GM18909 (cell line): ENCODE data around the gene KCNQ1.

Experiments used
- ATAC-seq: cut with Tn5 transposase; IDR thresholded peaks from one replicate; pipeline ENCODE4 v1.9.1; 2021; ENCODE audit warnings: mild to moderate bottlenecking; ENCODE audit not compliant: unreplicated experiment, poor library complexity

KCNQ1 gene

DNA sequence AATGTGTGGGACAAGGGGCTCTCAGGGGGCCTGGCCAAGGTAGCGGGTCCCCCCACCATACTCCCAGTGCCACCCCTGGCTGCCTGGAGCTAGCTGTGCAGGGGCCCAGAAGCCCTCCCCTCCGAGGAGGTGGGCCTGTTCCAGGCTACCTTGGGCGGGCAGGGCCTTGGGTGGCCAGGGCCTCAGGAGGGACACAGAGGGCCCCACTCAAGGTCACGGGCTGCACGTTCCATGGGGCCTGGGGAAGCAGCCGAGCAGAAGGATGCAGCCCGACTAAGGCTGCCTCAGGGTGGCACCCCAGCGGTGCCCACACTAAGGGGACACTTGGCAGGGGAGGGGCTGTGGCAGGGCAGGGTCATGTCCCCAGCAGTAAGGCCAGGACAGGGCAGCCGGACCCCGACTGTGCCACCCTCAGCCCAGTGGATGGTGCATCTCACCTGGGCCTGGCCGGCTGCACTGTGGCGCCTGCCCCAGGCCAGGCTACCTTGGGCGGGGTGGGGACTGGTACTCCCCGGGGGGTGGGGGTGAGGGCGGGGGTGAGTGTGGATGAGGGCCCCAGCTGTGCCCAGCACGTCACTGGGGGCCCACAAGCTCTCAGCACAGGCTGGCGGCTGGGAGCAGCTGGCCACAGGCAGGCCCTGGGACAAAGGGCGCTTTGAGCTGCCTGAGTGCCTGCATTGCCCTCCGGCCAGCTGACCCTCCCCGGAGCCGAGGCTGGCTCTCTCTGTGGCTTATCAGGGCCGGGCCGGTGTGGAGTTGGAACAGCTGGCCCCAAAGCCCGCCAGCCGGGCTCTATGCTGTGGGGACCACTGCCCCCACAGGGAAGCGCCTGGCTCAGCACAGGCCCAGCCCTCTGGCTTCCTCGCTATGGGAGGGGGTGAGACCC, 117.1 kb downstream of the KCNQ1 start:
- ATAC-seq, result no peak

DNA sequence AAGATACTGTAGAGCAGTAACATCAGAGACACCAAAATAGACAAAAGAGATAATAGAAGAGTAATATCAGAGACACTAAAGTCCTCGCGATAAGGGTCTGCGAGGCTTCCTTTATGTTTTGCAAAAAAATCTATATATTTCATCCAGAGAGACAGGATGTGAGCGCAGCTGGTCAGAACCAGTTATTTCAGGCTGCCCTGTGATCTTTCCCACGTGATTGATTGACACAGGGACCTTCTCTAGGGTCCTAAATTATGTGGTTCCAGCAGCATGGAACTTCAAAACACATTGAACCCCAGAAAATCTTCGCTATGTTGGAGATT, 118.0 kb downstream of the KCNQ1 start:
- ATAC-seq, result no peak

DNA sequence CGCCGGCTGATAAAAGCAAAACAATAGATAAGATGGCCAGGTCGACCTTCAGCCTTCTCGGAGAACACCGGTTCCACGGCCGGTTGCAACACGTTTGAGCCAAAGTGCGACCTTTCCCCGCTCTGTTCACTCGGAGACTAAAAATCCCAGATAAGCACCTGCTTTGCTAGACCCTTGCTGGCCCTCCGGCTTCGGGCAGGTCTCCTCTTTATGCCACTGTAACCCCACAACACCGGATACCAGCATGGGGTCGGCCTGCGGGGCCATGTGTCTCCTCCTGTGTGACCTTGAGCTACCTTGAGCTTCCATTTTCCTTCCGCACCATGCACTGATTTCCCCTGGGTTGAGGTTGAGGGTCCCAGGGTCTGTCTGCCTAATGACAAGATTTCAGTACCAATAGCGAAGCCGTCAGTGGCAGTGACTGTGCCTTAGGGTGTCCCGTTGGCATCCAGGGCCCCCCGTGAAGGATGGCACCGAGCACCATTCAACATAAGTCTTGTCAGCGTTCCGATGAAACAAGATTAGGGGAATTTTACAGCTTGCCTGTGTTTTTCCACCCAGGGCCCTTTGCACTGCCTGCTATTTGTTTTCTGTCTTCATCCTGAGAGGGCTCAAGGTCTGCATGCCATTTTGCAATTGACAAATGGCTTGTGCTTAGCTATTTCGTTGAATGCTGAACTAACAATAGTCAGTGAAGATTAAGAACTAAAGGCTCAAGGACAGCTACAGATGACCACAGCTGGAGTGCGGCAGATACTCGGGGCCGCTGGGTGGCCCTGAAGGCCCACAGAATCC, 118.6 kb downstream of the KCNQ1 start:
- no peak for ATAC-seq

DNA sequence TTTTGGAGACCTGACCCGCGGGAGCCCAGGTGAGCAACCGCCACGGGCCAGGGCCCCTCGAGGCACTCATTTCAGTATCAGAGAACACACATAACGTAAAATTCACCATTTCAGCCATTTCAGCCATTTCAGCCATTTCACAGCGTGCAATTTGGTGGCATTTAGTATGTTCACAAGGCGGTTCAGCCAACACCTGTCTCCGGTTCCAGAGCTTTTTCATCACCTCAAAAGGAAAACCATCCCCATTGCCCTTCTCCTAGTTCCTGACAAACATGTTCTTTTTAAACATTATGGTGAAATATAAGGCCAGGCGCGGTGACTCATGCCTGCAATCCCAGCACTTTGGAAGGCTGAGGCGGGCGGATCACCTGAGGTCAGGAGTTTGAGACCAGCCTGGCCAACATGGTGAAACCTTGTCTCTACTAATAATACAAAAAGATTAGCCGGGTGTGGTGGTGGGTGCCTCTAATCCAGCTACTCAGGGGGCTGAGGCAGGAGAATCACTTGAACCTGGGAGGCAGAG, 119.3 kb downstream of the KCNQ1 start:
- ATAC-seq, result no peak

DNA sequence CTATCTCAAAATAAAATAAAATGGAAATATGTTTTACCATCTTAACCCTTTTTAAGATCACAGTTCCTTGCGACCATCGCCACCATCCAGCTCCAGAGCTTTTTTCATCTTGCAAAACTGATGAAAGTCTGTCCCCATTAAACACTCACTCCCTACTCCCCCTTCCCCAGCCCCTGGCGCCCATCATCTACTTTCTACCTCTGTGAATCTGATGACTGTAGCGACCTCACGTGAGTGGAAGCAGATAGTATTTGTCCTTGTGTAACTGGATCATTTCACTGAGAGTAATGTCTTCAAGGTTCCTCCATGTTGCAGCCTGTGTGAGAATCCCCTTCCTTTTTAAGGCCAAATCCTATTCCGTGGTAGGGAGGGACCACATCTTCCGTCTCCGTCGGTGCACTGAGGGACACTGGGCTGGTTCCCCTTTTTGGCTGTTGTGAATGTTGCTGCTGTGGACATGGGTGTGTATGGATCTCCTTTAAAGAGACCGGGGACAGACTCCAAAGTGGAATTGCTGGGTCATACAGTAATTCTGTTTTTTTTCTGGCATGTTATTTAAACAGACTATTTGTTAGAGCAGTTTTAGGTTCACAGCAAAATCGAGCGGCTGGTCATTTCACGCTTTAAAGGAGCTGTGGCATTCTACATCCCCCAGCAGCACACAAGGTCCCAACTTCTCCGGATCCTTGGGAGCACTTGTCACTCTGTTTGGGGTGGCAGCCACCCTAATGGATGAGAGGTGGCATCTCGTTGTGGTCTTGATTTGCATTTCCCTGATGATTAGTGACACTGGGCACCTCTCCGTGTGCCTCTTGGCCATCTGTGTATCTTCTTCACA, 120.0 kb downstream of the KCNQ1 start:
- ATAC-seq, result no peak

DNA sequence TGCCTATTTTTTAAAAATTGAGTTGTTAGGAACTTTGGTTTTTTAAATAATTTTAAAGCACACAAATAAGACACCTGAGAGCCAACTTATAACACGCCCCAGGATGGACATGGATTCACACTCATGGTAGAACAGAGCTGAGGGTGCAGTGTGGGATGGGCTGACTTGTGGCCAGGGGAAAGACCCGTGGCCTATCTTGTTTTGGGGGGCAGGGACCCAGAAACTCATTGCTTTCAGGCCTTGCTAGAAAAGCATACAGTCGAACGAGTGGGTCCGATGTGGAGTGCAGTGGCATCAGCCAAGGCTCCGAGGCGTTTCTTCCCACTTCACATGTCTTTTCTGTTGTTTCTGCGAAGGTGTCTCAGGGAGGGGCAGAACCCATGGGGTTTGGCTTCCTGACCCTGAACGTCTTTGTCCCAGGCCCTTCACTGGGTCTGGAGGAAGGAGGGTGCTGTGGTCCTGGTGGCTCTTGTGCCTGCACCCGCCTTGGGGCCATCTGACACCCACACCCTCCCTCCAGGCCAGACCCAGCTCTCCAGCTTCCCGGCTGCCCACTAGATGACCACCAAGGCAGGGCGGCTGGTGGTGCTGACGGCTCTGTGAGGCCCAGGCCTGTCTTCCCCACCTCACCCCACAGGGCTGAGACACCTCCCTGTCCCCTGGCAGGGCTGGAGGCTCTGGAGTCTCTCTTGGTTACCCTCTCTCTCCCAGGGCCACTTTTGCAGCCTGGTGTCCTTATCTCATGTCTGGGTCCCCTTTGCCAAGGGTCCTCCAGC, 120.8 kb downstream of the KCNQ1 start:
- ATAC-seq, result no peak

DNA sequence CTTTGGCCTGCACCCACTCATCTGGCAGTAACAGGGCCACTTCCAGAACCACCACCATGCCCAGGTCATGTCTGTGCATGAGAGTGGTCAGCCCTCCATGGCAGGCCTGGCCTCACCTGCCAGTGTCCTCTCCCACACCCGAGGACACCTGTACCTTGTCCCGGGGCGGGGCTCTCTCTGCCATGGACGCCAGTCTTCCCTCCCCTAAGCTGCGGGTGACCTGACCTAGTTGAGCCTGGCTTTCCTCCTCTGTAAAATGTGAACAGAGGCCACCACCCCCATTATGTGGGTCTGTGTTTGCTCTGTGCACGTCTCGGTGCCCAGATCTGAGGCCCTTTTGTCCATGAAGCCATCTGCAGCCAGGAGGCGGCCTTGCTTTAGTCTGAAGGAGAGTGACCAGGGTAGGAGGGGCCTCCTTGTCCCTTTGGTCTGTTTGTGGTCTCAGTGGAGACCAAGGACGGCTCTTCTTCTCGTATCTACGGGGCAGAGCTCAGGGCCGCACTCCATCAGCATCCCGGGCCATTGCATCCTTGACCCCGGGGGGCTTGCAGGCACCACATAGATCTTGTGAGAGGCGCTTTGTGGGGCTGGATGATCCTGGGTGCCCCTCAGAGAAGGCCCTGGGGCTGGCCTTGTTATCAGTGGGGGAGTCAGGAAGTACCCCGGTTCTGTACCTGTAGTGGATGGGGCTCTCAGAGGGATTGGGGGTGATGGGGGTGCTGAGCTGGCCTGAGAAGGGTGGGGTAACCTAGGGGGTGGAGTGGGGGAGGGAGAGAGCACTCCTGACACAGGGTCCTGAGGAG, 121.6 kb downstream of the KCNQ1 start:
- ATAC-seq, result no peak

DNA sequence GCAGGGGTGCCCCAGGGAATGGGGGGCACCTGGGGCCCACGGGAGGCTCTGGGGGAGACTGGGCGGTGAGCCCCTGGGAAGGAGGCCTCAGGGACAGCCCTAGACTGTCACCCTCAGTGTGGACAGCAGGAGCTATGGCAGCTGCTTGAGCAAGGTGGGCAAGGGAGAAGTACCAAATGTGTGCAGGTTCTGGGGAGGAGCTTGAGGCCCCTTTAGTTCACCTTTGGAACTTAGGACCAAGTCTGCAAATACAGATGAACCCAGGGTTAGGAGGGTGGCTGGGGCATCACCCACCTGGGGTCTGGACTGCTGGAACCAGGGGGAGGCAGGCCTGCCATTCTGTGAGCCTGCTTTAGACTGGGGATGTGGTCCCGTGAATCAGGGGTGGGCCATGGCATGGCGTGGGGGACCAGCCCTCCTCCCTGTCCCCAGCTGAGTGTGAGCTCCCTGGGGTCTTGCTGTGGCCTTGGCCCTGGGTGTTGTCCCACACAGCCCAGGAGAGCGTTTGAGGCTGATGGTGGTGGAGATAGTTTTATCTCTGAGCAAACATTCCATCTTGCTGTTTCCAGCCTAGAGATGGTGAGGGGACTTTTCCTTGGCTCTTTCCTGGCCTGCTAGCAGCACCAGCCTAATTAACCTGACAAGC, 122.3 kb downstream of the KCNQ1 start:
- ATAC-seq, result no peak

DNA sequence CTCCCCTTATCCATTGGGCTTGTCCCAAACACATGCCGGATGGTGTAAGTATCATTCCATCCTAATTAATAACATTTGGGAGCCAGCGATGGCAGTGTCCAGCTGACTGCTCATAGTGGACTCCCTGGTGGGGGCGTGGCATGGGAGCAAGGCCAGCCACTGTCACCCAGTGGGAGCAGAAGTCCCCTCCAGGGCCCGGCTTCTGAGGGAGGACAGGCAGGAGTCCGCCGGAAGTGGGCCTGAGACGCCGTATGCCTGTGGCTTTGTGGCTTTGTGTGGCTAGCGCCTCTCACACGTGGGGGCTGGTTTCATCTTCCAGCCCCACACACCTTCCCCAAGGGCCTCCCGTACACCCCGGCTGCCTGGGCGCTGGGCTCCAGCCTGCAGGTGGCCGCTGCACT, 124.5 kb downstream of the KCNQ1 start:
- no peak for ATAC-seq

DNA sequence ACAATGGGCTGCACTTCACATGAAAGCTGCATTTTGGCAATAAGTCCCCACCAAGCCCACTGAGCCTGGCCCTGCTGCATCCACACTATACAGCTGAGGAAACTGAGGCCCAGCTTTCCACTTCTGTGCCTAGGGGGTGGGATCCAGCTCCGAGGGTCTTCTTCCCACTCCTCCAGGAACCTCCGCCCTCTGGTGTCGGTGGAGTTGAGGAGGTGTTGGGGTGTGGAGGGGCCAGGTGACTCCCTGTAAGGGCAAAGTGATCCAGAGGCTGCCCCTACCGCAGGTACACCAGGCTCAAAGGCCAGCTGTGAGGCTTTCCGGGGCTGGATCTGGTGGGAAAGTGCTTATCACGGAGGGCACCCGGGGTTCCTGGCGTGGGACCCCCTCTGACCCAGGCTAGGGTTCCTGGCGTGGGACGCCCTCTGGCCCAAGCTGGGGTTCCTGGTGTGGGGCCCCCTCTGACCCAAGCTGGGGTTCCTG, 125.0 kb downstream of the KCNQ1 start:
- no peak for ATAC-seq

DNA sequence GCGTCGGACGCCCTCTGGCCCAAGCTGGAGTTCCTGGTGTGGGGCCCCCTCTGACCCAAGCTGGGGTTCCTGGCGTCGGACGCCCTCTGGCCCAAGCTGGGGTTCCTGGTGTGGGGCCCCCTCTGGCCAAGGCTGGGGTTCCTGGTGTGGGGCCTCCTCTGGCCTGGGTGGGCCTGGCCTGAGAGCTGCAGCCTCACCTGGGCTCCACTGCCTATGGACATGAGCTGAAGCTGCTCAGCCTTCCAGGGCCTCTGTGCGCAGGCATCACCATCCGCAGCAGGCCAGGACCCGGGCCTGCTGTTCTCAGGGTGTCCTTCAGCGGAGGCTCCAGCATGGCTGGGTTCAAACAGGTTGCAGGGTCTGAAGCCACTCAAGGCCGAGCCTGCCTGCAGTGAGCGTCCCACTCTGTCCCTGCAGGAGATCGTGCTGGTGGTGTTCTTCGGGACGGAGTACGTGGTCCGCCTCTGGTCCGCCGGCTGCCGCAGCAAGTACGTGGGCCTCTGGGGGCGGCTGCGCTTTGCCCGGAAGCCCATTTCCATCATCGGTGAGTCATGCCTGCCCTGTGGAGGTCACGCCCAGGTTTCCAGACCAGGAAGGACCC, 125.5 kb downstream of the KCNQ1 start:
- ATAC-seq, result no peak

DNA sequence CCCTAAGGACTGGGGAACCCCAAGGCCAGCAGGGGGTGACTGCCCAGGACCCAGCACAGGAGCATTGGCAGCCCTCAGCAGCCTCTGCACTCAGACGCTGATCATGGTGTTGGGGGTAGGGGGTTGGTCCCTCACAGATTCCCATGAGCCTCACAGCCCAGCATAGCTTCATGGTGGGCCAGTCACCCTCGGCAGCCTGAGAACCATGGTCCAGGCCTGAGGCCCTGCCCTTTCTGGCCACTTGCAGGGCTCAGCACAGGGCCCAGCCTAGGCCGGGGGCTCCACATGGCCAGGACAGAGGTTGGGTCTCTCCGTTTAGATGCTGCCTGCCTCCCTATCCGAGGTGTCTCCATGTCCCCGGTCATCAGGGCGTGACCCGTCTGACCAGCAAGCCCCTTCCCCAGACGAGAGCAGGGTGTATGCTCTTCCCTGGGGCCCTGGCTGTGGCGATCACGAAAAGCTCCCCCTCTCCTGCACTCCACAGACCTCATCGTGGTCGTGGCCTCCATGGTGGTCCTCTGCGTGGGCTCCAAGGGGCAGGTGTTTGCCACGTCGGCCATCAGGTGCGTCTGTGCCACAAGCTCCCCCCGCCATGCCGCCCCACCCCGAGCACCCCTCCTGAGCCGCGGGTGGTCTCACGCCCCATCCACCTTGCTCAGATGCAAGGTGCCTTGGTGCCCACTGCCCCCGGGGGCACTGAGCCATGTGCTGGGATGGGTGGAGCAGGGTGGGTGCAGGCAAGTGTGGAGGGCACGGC, 126.2 kb downstream of the KCNQ1 start:
- no peak for ATAC-seq

DNA sequence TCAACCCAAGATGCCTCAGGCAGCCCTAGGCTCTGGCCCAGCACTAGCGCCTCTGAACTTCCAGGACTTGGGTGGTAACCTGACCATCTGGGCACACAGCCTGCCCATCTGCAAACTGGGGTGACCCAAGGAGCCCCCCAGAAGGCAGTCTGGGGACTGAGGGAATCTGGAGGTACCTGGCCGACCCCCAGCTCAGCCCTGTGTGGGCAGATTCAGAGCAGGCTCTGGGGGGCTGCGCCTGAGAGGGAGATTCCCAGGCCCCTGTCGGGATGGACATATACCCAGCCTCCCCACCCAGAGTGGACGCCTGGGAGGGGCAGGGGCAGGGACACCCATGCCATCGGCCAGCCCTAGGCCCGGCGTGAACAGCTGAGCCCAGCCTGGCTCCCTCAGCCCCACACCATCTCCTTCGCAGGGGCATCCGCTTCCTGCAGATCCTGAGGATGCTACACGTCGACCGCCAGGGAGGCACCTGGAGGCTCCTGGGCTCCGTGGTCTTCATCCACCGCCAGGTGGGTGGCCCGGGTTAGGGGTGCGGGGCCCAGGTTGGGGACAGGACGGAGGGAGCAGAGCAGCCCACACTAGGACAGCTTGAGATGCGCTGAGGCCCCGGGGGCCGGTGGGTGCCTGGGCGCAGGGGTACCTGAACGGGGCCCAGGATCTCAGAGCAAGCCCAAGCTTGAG, 126.9 kb downstream of the KCNQ1 start:
- ATAC-seq, result no peak

DNA sequence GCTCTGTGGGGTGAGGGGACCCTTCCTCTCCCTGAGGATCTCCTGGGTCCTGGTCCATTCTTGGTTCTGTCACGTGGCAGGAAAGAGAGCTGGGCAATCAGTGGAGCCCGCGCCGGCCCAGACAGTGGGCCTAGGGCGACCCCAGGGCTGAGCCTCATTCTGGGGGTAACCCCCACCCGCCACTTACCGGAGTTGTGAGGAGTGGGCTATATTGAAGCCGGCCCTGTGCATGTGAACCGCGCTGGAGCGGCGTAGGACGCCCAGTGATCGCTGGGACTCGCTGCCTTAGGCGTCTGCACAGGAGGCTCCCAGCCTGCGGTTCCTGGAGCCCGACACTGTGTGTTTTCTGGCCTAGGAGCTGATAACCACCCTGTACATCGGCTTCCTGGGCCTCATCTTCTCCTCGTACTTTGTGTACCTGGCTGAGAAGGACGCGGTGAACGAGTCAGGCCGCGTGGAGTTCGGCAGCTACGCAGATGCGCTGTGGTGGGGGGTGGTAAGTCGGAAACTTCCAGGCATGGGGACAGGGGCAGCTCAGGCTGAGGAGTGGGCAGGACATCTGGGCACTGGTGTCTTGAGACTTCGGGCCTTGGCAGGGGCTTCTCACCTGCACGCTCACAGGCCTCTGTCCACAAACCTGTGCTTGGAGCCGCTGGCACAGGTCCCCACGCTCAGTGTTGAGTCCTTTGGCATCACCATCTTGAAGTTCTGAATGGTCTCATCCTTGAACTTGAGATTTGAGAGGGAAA, 127.9 kb downstream of the KCNQ1 start:
- ATAC-seq, result no peak

DNA sequence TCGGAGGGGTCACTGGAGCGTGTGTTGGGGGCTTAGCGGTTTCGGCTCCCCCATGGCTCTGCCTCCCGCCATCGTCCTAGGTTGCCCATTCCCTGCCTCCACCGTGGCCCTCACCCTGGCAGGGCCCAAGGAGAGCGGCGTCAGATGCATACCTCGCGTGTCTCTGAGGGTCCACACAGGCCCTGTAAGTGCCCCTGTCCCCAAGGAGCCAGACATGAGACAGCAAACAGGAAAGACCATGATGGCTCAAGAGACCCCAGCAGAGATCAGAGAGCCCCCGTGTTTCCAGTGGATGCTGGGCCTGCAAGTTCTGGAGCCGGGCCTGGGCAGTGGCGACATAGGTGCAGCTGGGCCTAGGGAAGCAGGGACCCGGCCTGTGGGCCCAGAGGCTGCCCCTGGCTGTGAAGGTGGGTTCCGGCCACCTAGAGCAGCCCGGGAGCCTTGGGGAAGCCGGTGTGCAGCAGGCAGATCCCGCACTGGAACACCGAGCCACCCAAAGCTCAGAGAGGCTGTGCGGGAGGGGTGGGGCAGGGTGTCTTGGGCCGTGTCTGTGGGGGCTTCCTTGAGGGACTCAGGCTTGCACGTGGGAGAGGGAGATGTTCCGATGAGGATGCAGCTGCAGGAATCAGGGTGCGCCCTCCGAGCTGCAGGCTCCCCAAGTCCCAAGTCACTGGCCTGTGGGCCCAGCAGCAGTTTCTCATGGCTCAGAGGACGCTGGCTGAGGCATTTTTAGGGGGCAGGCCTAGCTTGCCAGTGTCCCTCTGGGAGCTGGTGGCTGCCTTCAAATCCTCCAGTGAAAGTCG, 128.6 kb downstream of the KCNQ1 start:
- no peak for ATAC-seq
